H9 (cell line): ENCODE data around the gene FAM217B. TPM values are rescaled to one million over a fixed set of nuclear protein-coding genes. Genes with fewer than 3 reads are reported as not detected.

Experiments
- DNase-seq: peaks from one replicate; pipeline ENCODE4 v3.0.0-alpha.2; 2017
- H2AFZ ChIP-seq: one replicate; pipeline ENCODE4 v1.6.1; 2013; ENCODE audit warnings: mild to moderate bottlenecking, low read length, control low read depth, moderate library complexity
- H2AK5ac ChIP-seq: 2 replicates; pipeline ENCODE4 v1.6.1; 2013; ENCODE audit warnings: low read length, control low read depth, mixed read lengths; ENCODE audit not compliant: insufficient read length
- H2BK120ac ChIP-seq: one replicate; pipeline ENCODE4 v1.6.1; 2013; ENCODE audit warnings: low read depth, mild to moderate bottlenecking, low read length, control low read depth, inconsistent platforms; ENCODE audit not compliant: poor library complexity, severe bottlenecking
- H2BK12ac ChIP-seq: 2 replicates; pipeline ENCODE4 v1.6.1; 2013; ENCODE audit warnings: low read length, control low read depth, mixed read lengths, low read depth; ENCODE audit not compliant: insufficient read length
- H2BK15ac ChIP-seq: 2 replicates; pipeline ENCODE4 v1.6.1; 2013; ENCODE audit warnings: low read depth, low read length, control low read depth
- H2BK20ac ChIP-seq: one replicate; pipeline ENCODE4 v1.6.1; 2013; ENCODE audit warnings: low read depth, mild to moderate bottlenecking, low read length, control low read depth, inconsistent platforms; ENCODE audit not compliant: poor library complexity, severe bottlenecking
- H2BK5ac ChIP-seq: 2 replicates; pipeline ENCODE4 v1.6.1; 2013; ENCODE audit warnings: low read length, control low read depth, mixed read lengths; ENCODE audit not compliant: insufficient read length
- H3K14ac ChIP-seq: 2 replicates; pipeline ENCODE4 v1.6.1; 2013; ENCODE audit warnings: low read length, control low read depth; ENCODE audit not compliant: insufficient read depth
- H3K18ac ChIP-seq: 2 replicates; pipeline ENCODE4 v1.6.1; 2013; ENCODE audit warnings: low read depth, mild to moderate bottlenecking, mixed read lengths, low read length, control low read depth; ENCODE audit not compliant: insufficient read length
- H3K23ac ChIP-seq: 2 replicates; pipeline ENCODE4 v1.6.1; 2013; ENCODE audit warnings: low read length, control low read depth, mixed read lengths, low read depth; ENCODE audit not compliant: insufficient read length
- H3K23me2 ChIP-seq: 2 replicates; pipeline ENCODE4 v1.6.1; 2013; ENCODE audit warnings: low read depth, mild to moderate bottlenecking, mixed read lengths, low read length, control low read depth; ENCODE audit not compliant: insufficient read length, poor library complexity, severe bottlenecking
- H3K27ac ChIP-seq: 2 replicates; pipeline ENCODE4 v1.5.1; 2013; ENCODE audit warnings: low read length, control low read depth, mixed read lengths, low read depth; ENCODE audit not compliant: insufficient read length
- H3K27me3 ChIP-seq: 2 replicates; pipeline ENCODE4 v1.6.1; 2013; ENCODE audit warnings: low read length, control low read depth, inconsistent platforms; ENCODE audit not compliant: insufficient read depth
- H3K4ac ChIP-seq: 2 replicates; pipeline ENCODE4 v1.6.1; 2013; ENCODE audit warnings: low read depth, mild to moderate bottlenecking, control low read depth, inconsistent platforms, low read length, moderate library complexity
- H3K4me1 ChIP-seq: 2 replicates; pipeline ENCODE4 v1.6.1; 2013; ENCODE audit warnings: low read length, control low read depth, inconsistent platforms; ENCODE audit not compliant: insufficient read depth
- H3K4me2 ChIP-seq: 2 replicates; pipeline ENCODE4 v1.6.1; 2013; ENCODE audit warnings: low read length, control low read depth, mixed read lengths; ENCODE audit not compliant: insufficient read length, insufficient read depth
- H3K56ac ChIP-seq: 2 replicates; pipeline ENCODE4 v1.6.1; 2013; ENCODE audit warnings: low read depth, mild to moderate bottlenecking, mixed read lengths, low read length, control low read depth; ENCODE audit not compliant: insufficient read length
- H3K79me1 ChIP-seq: 2 replicates; pipeline ENCODE4 v1.6.1; 2013; ENCODE audit warnings: low read depth, mild to moderate bottlenecking, moderate library complexity, low read length, control low read depth, inconsistent platforms; ENCODE audit not compliant: insufficient read depth, poor library complexity, severe bottlenecking
- H3K79me2 ChIP-seq: 2 replicates; pipeline ENCODE4 v1.6.1; 2013; ENCODE audit warnings: low read length, control low read depth, inconsistent platforms; ENCODE audit not compliant: insufficient read depth
- H3K9ac ChIP-seq: 2 replicates; pipeline ENCODE4 v1.6.1; 2013; ENCODE audit warnings: low read length, control low read depth, mixed read lengths; ENCODE audit not compliant: insufficient read length; ENCODE audit errors: extremely low read depth
- H3K9me3 ChIP-seq: one replicate; pipeline ENCODE4 v1.6.1; 2013; ENCODE audit warnings: low read depth, low read length, inconsistent platforms; ENCODE audit not compliant: control insufficient read depth
- H3T11ph ChIP-seq: one replicate; pipeline ENCODE4 v1.6.1; 2013; ENCODE audit warnings: mild to moderate bottlenecking, low read length, control low read depth, inconsistent platforms
- H4K20me1 ChIP-seq: one replicate; pipeline ENCODE4 v1.6.1; 2013; ENCODE audit not compliant: control insufficient read depth, insufficient read length, insufficient read depth
- H4K5ac ChIP-seq: 2 replicates; pipeline ENCODE4 v1.6.1; 2013; ENCODE audit warnings: low read depth, mild to moderate bottlenecking, mixed read lengths, low read length, control low read depth; ENCODE audit not compliant: insufficient read length
- H4K8ac ChIP-seq: replicated peaks from 2 replicates; pipeline ENCODE4 v1.6.1; 2013; ENCODE audit warnings: low read length, control low read depth, mixed read lengths, low read depth; ENCODE audit not compliant: insufficient read length
- H4K91ac ChIP-seq: 2 replicates; pipeline ENCODE4 v1.6.1; 2013; ENCODE audit warnings: low read depth, mild to moderate bottlenecking, moderate library complexity, mixed read lengths, low read length, control low read depth; ENCODE audit not compliant: insufficient read length
- H3K27ac Mint-ChIP-seq, 3 experiments: 2 replicates in 2 of 3; 3 replicates in 1 of 3; pipeline ENCODE4 v1.8.0; 2020 to 2021; ENCODE audit warnings: mixed read lengths in 3 of 3, mild to moderate bottlenecking in 1 of 3, moderate library complexity in 1 of 3
- H3K27me3 Mint-ChIP-seq: 2 replicates; pipeline ENCODE4 v1.8.0; 2021; ENCODE audit warnings: low read depth, mild to moderate bottlenecking, moderate library complexity, mixed read lengths
- H3K36me3 Mint-ChIP-seq, 3 experiments: 2 replicates in 2 of 3; 3 replicates in 1 of 3; pipeline ENCODE4 v1.8.0; 2020 to 2021; ENCODE audit warnings: low read depth in 3 of 3, mixed read lengths in 3 of 3; ENCODE audit not compliant: insufficient read depth in 1 of 3
- H3K4me1 Mint-ChIP-seq, 2 experiments: 2 replicates each; pipeline ENCODE4 v1.8.0; 2020; ENCODE audit warnings: mixed read lengths in 2 of 2
- H3K4me3 Mint-ChIP-seq, 2 experiments: 2 replicates in 1 of 2; 3 replicates in 1 of 2; pipeline ENCODE4 v1.8.0; 2020 to 2021; ENCODE audit warnings: mild to moderate bottlenecking in 2 of 2, mixed read lengths in 2 of 2, moderate library complexity in 1 of 2
- H3K9me3 Mint-ChIP-seq, 2 experiments: 2 replicates in 1 of 2; 3 replicates in 1 of 2; pipeline ENCODE4 v1.8.0; 2020; ENCODE audit warnings: mild to moderate bottlenecking in 2 of 2, mixed read lengths in 2 of 2, moderate library complexity in 1 of 2
- CTCF ChIP-seq: fragments of 200-600 bp; sonication (generic); conservative IDR thresholded peaks from 3 replicates; pipeline ENCODE4 v1.8.0; 2021; ENCODE audit warnings: antibody characterized with exemption, mild to moderate bottlenecking
- WGBS: extraction: QIAGEN DNeasy Blood & Tissue Kit; methylation state at CpG from one replicate; pipeline ENCODE4 v1.1.7; 2013; ENCODE audit warnings: missing lambda C conversion rate, low lambda C conversion rate, mixed read lengths; ENCODE audit not compliant: insufficient read length; ENCODE audit errors: extremely low coverage; 5-methylcytosine and 5-hydroxymethylcytosine counted together
- total RNA-seq: library from RNA; stranded (reverse); gene quantifications from 2 replicates; pipeline ENCODE4 v1.2.1, GENCODE V29; 2021

Gene FAM217B
- total RNA-seq, 1 experiment from 2014 or later: 24.5 TPM

DNA sequence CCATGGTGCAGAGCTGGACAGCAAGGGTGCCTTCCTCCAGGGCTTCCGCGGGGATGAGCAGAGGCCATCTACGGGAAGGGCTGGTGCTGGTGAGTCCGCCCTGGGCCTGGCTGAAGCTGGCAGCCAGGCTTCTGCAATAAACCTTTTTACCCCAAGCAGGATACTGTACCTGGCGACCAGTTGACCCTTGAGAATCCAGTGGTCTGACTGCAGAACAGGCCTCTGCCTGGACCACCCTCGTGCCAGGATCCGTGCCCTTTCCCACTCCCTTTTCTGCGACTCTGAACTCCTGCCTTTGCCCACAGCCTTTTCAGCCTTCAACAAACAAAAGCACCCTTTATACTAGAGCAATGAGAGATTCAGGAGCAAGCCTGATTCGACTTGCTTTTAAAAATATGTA, 36.9 kb downstream of the FAM217B start:
- H3K27me3 Mint-ChIP-seq: no peaks in the 10 kb centered on the region
- Histone ChIP-seq H4K91ac (no peak overlapping the region), H3K14ac (0 out of 2 replicates have a peak overlapping the region, but pooled peaks have one; percentile 28), H2AK5ac (no peak overlapping the region), H3K18ac (no peak overlapping the region), H4K8ac (no peak overlapping the region), H3K9ac (no peak overlapping the region), H3K56ac (no peak overlapping the region), H2BK20ac (no peak overlapping the region), H3K27ac (no peak overlapping the region), H3K4ac (no peak overlapping the region), H2BK5ac (no peak overlapping the region), H3K27me3 (no peaks in the 10 kb centered on the region), H4K20me1 (no peaks in the 10 kb centered on the region), H3K23me2 (no peaks in the 10 kb centered on the region), H2BK120ac (no peak overlapping the region), H4K5ac (no peak overlapping the region), H3K4me1 (no peaks in the 10 kb centered on the region), H3K79me1 (no peaks in the 10 kb centered on the region), H2BK15ac (no peak overlapping the region; the same call in 1 of the 2 replicates), H3K4me2 (no peak overlapping the region), H2BK12ac (no peak overlapping the region), H3K9me3 (no peaks in the 10 kb centered on the region), H3K79me2 (no peaks in the 10 kb centered on the region), H3K23ac (no peak overlapping the region), H2AFZ (no peak overlapping the region), H3T11ph (no peak overlapping the region)
- no peaks in the 10 kb centered on the region for H3K36me3 Mint-ChIP-seq
- peaks cover 0 to 2% of the 10 kb centered on the region in 2 experiments; a peak in 1 of 4 replicates for H3K4me1 Mint-ChIP-seq
- WGBS: no CpG with 5 or more reads among the region's 9 CpGs
- no peak for TF ChIP-seq CTCF
- no peak overlapping the region for H3K4me3 Mint-ChIP-seq
- DNase-seq: no peak
- H3K27ac Mint-ChIP-seq: no peak overlapping the region
- H3K9me3 Mint-ChIP-seq: no peaks in the 10 kb centered on the region
